BLaER1 treated with 17β-estradiol and CSF1 and Interleukin-3, amounts not matched to agents 10 nM and 100 nM (cell line): ENCODE data around the gene LRRC3.

ENCODE experiments used
- H3K27ac ChIP-seq, 11 experiments: shearing (Covaris generic); formaldehyde crosslinking; 2 replicates each; pipeline ENCODE4 v1.8.1; 2022
- H3K27me3 ChIP-seq, 11 experiments: shearing (Covaris generic); formaldehyde crosslinking; 2 replicates each; pipeline ENCODE4 v1.8.1; 2022
- H3K36me3 ChIP-seq, 11 experiments: shearing (Covaris generic); formaldehyde crosslinking; 2 replicates each; pipeline ENCODE4 v1.8.1; 2022
- H3K4me1 ChIP-seq, 10 experiments: shearing (Covaris generic); formaldehyde crosslinking; 2 replicates each; pipeline ENCODE4 v1.8.1; 2022
- H3K4me2 ChIP-seq, 11 experiments: shearing (Covaris generic); formaldehyde crosslinking; 2 replicates each; pipeline ENCODE4 v1.8.1; 2022
- H3K4me3 ChIP-seq, 10 experiments: shearing (Covaris generic); formaldehyde crosslinking; 2 replicates each; pipeline ENCODE4 v1.8.1; 2022
- H3K9ac ChIP-seq, 11 experiments: shearing (Covaris generic); formaldehyde crosslinking; 2 replicates each; pipeline ENCODE4 v1.8.1; 2022
- H3K9me3 ChIP-seq, 11 experiments: shearing (Covaris generic); formaldehyde crosslinking; replicated peaks in 1 of 11; 2 replicates each; pipeline ENCODE4 v1.8.1; 2022
- H4K20me1 ChIP-seq, 11 experiments: shearing (Covaris generic); formaldehyde crosslinking; 2 replicates each; pipeline ENCODE4 v1.8.1; 2022
- Cebpa-rat ChIP-seq, 11 experiments: shearing (Covaris generic); IDR thresholded peaks; 2 replicates each; pipeline ENCODE4 v1.8.1; 2022

The LRRC3 gene

GRCh38 chr21:44487831-44488230, 32.5 kb downstream of the LRRC3 start:
- Histone ChIP-seq H3K27ac (no peak overlapping the region), H3K36me3 (peaks cover 18 to 38% (median 23%) of the 10 kb centered on the region in 11 experiments), H3K4me3 (0 out of 20 replicates have a peak overlapping the region, but pooled peaks of 1 of the 10 experiments have one; percentile 6), H3K4me1 (peaks cover 18 to 55% (median 27%) of the 10 kb centered on the region in 10 experiments), H3K9me3 (peaks cover 19 to 48% (median 29%) of the 10 kb centered on the region in 11 experiments), H4K20me1 (no peaks in the 10 kb centered on the region), H3K4me2 (peak overlapping the region in 3 of 11 experiments; percentile 3 to 68 (median 16); a peak in 4 of 22 replicates), H3K27me3 (no peaks in the 10 kb centered on the region), H3K9ac (no peak overlapping the region)
- TF ChIP-seq Cebpa-rat (IDR thresholded peaks at IDR 0.05): no peak

- no peak for TF ChIP-seq Cebpa-rat (IDR thresholded peaks at IDR 0.05)
- Histone ChIP-seq H3K4me2 (peak overlapping the region in 3 of 11 experiments; percentile 3 to 16 (median 15); a peak in 2 of 22 replicates), H4K20me1 (no peaks in the 10 kb centered on the region), H3K4me3 (no peak overlapping the region), H3K9me3 (peaks cover 33 to 69% (median 50%) of the 10 kb centered on the region in 11 experiments), H3K27ac (no peak overlapping the region), H3K4me1 (peaks cover 11 to 72% (median 18%) of the 10 kb centered on the region in 10 experiments), H3K9ac (no peak overlapping the region), H3K36me3 (peaks cover 22 to 59% (median 42%) of the 10 kb centered on the region in 11 experiments), H3K27me3 (no peaks in the 10 kb centered on the region)
Observed at GRCh38 chr21:44489962-44490361, 34.7 kb downstream of the LRRC3 start.

GRCh38 chr21:44490405-44490804, 35.1 kb downstream of the LRRC3 start:
- H3K4me2 ChIP-seq: peak overlapping the region in 2 of 11 experiments; percentile 15 to 16; a peak in 2 of 22 replicates
- H3K27me3 ChIP-seq: no peaks in the 10 kb centered on the region
- peaks cover 11 to 75% (median 21%) of the 10 kb centered on the region in 10 experiments for H3K4me1 ChIP-seq
- H3K36me3 ChIP-seq: peaks cover 22 to 64% (median 45%) of the 10 kb centered on the region in 11 experiments
- H4K20me1 ChIP-seq: no peaks in the 10 kb centered on the region
- no peak for TF ChIP-seq Cebpa-rat (IDR thresholded peaks at IDR 0.05)
- no peak overlapping the region for H3K27ac ChIP-seq
- no peak overlapping the region for H3K4me3 ChIP-seq
- H3K9ac ChIP-seq: no peak overlapping the region
- peaks cover 33 to 74% (median 52%) of the 10 kb centered on the region in 11 experiments for H3K9me3 ChIP-seq

GRCh38 chr21:44490816-44491215, 35.5 kb downstream of the LRRC3 start:
- Histone ChIP-seq H3K27ac (no peak overlapping the region), H3K4me1 (peaks cover 10 to 75% (median 20%) of the 10 kb centered on the region in 10 experiments), H3K36me3 (peaks cover 22 to 66% (median 45%) of the 10 kb centered on the region in 11 experiments), H4K20me1 (no peaks in the 10 kb centered on the region), H3K9ac (no peak overlapping the region), H3K4me2 (peak overlapping the region in 2 of 11 experiments; percentile 15 to 40; a peak in 1 of 22 replicates), H3K4me3 (no peak overlapping the region), H3K27me3 (no peaks in the 10 kb centered on the region), H3K9me3 (peaks cover 33 to 78% (median 52%) of the 10 kb centered on the region in 11 experiments)
- TF ChIP-seq Cebpa-rat (IDR thresholded peaks at IDR 0.05): no peak

- no peaks in the 10 kb centered on the region for H4K20me1 ChIP-seq
- H3K36me3 ChIP-seq: peaks cover 22 to 66% (median 45%) of the 10 kb centered on the region in 11 experiments
- peak overlapping the region in 4 of 10 experiments; percentile 7 to 39 (median 20); a peak in 4 of 20 replicates for H3K4me3 ChIP-seq
- no peak for TF ChIP-seq Cebpa-rat (IDR thresholded peaks at IDR 0.05)
- no peaks in the 10 kb centered on the region for H3K27me3 ChIP-seq
- H3K4me1 ChIP-seq: peaks cover 23 to 87% (median 32%) of the 10 kb centered on the region in 10 experiments
- peak overlapping the region in 8 of 11 experiments; percentile 1 to 81 (median 48); a peak in 11 of 22 replicates for H3K27ac ChIP-seq
- peak overlapping the region in 2 of 11 experiments; percentile 40 to 58; a peak in 4 of 22 replicates for H3K4me2 ChIP-seq
- H3K9ac ChIP-seq: no peak overlapping the region
- peaks cover 32 to 73% (median 51%) of the 10 kb centered on the region in 11 experiments for H3K9me3 ChIP-seq
Observed at GRCh38 chr21:44492567-44493385, 37.5 kb downstream of the LRRC3 start.

- no peak for TF ChIP-seq Cebpa-rat (IDR thresholded peaks at IDR 0.05)
- peak overlapping the region in 1 of 10 experiments; percentile 7; a peak in 1 of 20 replicates for H3K4me3 ChIP-seq
- no peaks in the 10 kb centered on the region for H3K27me3 ChIP-seq
- H4K20me1 ChIP-seq: no peaks in the 10 kb centered on the region
- peaks cover 22 to 57% (median 45%) of the 10 kb centered on the region in 11 experiments for H3K36me3 ChIP-seq
- H3K9ac ChIP-seq: no peak overlapping the region
- peaks cover 32 to 85% (median 45%) of the 10 kb centered on the region in 10 experiments for H3K4me1 ChIP-seq
- H3K9me3 ChIP-seq: peaks cover 26 to 61% (median 40%) of the 10 kb centered on the region in 11 experiments
- H3K4me2 ChIP-seq: peak overlapping the region in 4 of 11 experiments; percentile 21 to 59 (median 47); a peak in 8 of 22 replicates
- no peak overlapping the region for H3K27ac ChIP-seq
Observed at GRCh38 chr21:44494418-44494817, 39.1 kb downstream of the LRRC3 start.

- Histone ChIP-seq H3K27ac (no peak overlapping the region), H3K9ac (no peak overlapping the region), H3K27me3 (no peaks in the 10 kb centered on the region), H3K4me3 (no peak overlapping the region), H3K4me2 (peak overlapping the region in 7 of 11 experiments; percentile 16 to 59 (median 44); a peak in 12 of 22 replicates), H3K36me3 (peaks cover 22 to 62% (median 44%) of the 10 kb centered on the region in 11 experiments), H3K9me3 (peaks cover 26 to 59% (median 40%) of the 10 kb centered on the region in 11 experiments), H4K20me1 (no peaks in the 10 kb centered on the region; a peak in 1 of 22 replicates), H3K4me1 (peaks cover 32 to 81% (median 45%) of the 10 kb centered on the region in 10 experiments)
- no peak for TF ChIP-seq Cebpa-rat (IDR thresholded peaks at IDR 0.05)
Observed at GRCh38 chr21:44494956-44495355, 39.6 kb downstream of the LRRC3 start.

- no peak for TF ChIP-seq Cebpa-rat (IDR thresholded peaks at IDR 0.05)
- Histone ChIP-seq H3K4me3 (no peak overlapping the region), H3K27ac (peak overlapping the region in 1 of 11 experiments; percentile 24; a peak in 1 of 22 replicates)
Observed at GRCh38 chr21:44495611-44496563, 40.6 kb downstream of the LRRC3 start.

More at GRCh38 chr21:44495611-44496563, 40.6 kb downstream of the LRRC3 start:
- Histone ChIP-seq H3K4me1 (peaks cover 32 to 71% (median 45%) of the 10 kb centered on the region in 10 experiments), H3K36me3 (peaks cover 13 to 54% (median 37%) of the 10 kb centered on the region in 11 experiments), H3K27me3 (no peaks in the 10 kb centered on the region), H3K4me2 (peak overlapping the region; percentile 41 to 71 (median 59)), H3K9me3 (peaks cover 26 to 53% (median 33%) of the 10 kb centered on the region in 11 experiments), H3K9ac (no peak overlapping the region), H4K20me1 (no peaks in the 10 kb centered on the region; a peak in 1 of 22 replicates)
